NCI-H345 treated with DMSO at 0.1 percent for 48 hours (cell line): Measurements from ENCODE around the gene STARD10.

Experiments
- DNase-seq: peaks from one replicate; lab custom pipeline; 2025; ENCODE audit not compliant: unreplicated experiment; lab: John Stamatoyannopoulos, UW

Gene STARD10

GRCh38 chr11:72711141-72711540 is 82.7 kb downstream of the STARD10 start:
- DNase-seq, result no peak

DNA sequence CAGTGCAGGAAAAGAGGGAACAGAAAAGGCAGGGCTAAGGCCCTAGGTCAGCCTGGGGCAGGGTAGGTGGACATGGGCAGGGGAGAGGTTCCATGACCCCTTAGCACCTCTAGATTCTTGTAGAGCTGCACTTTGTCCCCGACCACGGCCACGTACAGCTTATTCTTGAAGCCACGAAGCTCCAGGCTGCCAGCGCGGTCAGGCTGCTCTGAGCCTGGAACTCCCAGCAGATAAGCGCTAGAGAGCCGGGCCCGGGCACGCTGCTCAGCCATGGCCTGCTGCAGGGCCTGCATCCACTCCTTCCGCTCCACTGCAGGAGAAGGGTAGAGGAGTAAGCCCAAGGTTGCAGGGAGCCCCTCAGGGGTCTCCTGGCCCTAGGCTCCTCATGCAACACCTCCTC is 83.6 kb downstream of the STARD10 start:
- DNase-seq, result no peak

GRCh38 chr11:72709478-72710238 is 84.2 kb downstream of the STARD10 start:
- no peak for DNase-seq

DNA sequence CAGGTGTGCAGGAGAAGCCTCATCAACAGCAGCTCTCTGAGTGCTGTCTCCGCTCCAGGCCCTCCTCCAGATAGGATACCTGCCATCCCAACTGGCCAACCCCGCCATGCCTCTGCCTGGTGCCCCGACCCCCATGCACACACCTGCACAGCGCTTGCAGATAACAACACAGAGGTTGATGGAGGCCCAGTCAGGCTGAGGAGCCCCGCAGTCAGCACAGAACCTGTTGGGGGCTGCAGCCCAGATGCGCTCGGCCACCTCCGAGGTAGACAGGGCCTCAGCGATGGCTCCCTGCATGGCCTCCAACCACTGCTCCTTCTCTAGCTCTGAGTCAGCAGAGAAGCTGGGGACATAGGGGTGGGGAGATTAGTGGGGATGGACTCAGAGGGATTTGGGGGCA is 86.8 kb downstream of the STARD10 start:
- DNase-seq, result no peak

GRCh38 chr11:72706579-72706978 is 87.3 kb downstream of the STARD10 start:
- no peak for DNase-seq

GRCh38 chr11:72705442-72706365 is 88.1 kb downstream of the STARD10 start:
- no peak for DNase-seq

- no peak for DNase-seq
These were observed 89.0 kb downstream of the STARD10 start for GRCh38 chr11:72704783-72705265.
